AG04449 (cell line): ENCODE results near the gene UQCC2.

Experiments
- CTCF ChIA-PET: fragments of 350-600 bp; formaldehyde crosslinking; extraction: SDS; loops from one replicate; lab custom pipeline; 2021; ENCODE audit warnings: antibody characterized with exemption; lab: Yijun Ruan, JAX
- POLR2A ChIA-PET: fragments of 400-600, 350-600 bp; formaldehyde crosslinking; extraction: SDS; loops from one replicate; lab custom pipeline; 2020; ENCODE audit warnings: antibody characterized with exemption, inconsistent platforms; lab: Yijun Ruan, JAX
- DNase-seq: peaks from one replicate; pipeline ENCODE4 v3.0.0-alpha.2; 2010; ENCODE audit warnings: low read depth, low spot score
- H3K4me3 ChIP-seq: 2 replicates; pipeline ENCODE4 v1.5.1; 2011; ENCODE audit warnings: low read depth, mild to moderate bottlenecking, control low read depth, low read length
- TF ChIP-seq, protein P1 (sequence below): IDR thresholded peaks from one replicate; pipeline ENCODE4 v1.5.1; 2011; ENCODE audit warnings: mild to moderate bottlenecking, moderate library complexity, low read length, control low read depth, inconsistent platforms; ENCODE audit not compliant: insufficient read depth; ENCODE audit errors: missing control alignments

Gene UQCC2

DNA sequence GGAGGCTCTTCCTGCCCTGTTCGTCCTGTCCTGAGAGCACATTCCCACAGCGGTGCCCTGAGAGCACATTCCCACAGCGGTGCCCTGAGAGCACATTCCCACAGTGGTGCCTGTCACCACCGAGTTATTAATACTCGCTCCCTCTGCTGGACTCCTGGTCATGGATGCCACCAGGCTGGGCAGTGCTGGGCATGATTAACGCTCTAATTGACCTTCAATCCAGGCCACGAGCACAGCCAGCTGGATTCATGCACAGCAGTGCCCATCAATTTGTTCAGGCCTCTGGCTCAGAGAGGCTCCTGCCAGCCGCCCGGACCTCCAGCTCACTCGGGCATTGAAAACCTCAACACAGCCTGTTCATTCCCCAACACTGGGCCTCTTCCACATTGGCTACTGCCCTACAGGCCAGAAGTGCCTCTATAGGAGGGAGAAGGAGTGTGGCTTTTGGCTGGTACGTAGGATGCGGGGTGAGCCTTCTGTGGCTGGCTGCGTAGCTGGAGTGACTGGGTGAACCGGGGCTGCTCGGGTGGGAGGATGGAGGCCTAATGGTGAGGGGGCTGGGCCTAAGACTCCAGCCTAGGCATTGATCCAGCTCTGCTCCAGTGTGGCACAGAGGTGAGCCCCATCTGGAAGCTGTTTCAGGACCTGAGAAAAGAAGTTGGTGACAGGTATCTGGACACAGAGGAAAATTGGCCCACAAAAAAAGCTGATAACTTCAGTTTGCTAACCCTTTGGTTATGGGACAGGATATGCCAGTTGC is 25.9 kb upstream of the UQCC2 start:
- POLR2A ChIA-PET, result no interaction called here
- DNase-seq, result no peak
- TF ChIP-seq, protein P1, sequence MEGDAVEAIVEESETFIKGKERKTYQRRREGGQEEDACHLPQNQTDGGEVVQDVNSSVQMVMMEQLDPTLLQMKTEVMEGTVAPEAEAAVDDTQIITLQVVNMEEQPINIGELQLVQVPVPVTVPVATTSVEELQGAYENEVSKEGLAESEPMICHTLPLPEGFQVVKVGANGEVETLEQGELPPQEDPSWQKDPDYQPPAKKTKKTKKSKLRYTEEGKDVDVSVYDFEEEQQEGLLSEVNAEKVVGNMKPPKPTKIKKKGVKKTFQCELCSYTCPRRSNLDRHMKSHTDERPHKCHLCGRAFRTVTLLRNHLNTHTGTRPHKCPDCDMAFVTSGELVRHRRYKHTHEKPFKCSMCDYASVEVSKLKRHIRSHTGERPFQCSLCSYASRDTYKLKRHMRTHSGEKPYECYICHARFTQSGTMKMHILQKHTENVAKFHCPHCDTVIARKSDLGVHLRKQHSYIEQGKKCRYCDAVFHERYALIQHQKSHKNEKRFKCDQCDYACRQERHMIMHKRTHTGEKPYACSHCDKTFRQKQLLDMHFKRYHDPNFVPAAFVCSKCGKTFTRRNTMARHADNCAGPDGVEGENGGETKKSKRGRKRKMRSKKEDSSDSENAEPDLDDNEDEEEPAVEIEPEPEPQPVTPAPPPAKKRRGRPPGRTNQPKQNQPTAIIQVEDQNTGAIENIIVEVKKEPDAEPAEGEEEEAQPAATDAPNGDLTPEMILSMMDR, result no peak
- no peak overlapping the region for H3K4me3 ChIP-seq
- CTCF ChIA-PET, result interaction anchor here (0.7 to 21.8 kb wide), 5 partner anchors 9 to 290 kb away, joined by 3 to 584 read pairs (median 4); no protein-coding TSS in a partner anchor

DNA sequence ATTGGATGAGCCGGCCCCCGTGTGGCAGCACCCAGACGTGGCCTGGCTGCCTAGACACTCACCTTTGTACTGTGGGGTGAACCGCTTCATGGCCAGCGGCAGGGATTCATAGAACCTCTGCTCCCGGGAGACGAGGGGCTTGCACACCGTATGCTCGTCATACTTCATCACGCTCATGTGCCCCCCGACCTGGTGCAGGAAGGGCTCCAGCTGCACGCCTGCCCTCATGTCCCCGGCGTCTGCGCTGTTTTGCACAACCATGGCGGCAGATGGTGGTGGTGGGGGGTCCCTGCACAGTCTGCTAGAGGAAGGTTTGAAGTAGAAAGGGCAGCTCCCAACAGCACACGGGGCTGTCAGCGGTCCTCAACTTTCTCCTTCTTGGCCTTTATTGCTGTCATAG is 23.7 kb upstream of the UQCC2 start:
- CTCF ChIA-PET, result interaction anchor here (1.0 to 1.6 kb wide), 4 partner anchors 9 to 33 kb away, joined by 3 to 13 read pairs (median 6); no protein-coding TSS in a partner anchor
- H3K4me3 ChIP-seq, result no peak overlapping the region
- POLR2A ChIA-PET, result interaction anchor here (0.6 kb wide), 1 partner anchor 10 kb away, joined by 3 read pairs; no protein-coding TSS in a partner anchor
- TF ChIP-seq, protein P1, result no peak
- DNase-seq, result no peak

DNA sequence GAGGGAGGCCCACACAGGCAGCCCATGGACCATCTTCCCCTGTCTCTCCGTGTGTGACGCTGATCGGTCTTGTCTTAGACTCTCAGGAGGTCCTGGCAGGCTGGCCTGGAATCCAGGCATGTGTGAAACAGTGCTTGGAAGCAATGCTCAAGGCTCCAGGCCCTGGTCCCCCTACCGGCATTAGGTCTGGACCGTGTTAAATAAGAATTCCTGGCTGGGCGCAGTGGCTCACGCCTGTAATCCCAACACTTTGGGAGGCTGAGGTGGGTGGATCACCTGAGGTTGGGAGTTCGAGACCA is 22.2 kb upstream of the UQCC2 start:
- no peak for DNase-seq
- CTCF ChIA-PET, result interaction anchor here (1.6 to 12.0 kb wide), 2 partner anchors 10 kb away, joined by 13 to 104 read pairs; no protein-coding TSS in a partner anchor
- H3K4me3 ChIP-seq, result no peak overlapping the region
- TF ChIP-seq, protein P1, result no peak
- POLR2A ChIA-PET, result no interaction called here

DNA sequence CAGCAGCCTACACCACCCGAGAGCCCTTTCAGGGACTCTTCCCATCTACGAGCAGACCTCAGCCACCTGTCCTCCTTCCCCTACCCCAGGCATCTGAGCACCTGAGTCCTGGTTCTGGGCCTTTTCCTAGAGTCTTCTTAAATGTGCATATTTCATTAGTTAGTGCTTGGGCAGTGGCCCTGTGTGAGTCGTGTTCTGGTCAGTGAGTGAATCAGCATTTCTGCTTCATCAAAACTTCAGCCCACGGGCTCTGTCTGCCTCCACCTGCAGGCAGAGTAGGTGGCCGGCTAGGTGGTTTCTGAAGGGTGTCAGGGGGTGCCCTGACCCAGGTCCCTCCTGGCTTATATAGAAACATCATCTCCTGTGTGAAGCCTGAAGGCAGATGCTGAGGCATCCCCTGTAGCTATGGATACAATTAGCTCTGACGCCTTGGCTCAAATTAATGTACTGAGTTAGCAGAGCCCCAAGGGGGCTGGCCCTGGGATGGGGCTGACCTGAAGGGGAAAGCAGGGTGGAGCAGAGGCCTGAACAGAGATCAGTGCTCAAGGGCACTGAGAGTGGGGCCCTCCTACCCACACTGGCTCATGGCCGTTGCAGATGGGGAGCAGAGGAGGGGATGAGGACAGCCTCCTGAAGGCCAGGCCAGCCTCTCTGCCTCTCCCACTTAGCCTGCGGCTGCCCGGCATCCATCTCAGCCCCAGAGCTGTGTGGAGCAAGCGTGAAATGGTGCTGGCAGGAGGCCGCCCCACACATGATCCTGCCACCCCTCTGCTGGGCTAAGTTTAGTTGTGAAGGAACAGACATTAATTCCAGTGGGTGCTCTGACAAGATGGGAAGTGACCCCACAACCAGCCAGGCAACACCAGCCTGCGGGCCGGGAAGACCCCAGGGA is 21.6 kb upstream of the UQCC2 start:
- ChIA-PET POLR2A (no interaction called here), CTCF (interaction anchor here (1.1 to 12.0 kb wide), 3 partner anchors 10 to 430 kb away, joined by 3 to 104 read pairs (median 3); no protein-coding TSS in a partner anchor)
- DNase-seq, result no peak
- H3K4me3 ChIP-seq, result no peak overlapping the region
- TF ChIP-seq, protein P1, result no peak

DNA sequence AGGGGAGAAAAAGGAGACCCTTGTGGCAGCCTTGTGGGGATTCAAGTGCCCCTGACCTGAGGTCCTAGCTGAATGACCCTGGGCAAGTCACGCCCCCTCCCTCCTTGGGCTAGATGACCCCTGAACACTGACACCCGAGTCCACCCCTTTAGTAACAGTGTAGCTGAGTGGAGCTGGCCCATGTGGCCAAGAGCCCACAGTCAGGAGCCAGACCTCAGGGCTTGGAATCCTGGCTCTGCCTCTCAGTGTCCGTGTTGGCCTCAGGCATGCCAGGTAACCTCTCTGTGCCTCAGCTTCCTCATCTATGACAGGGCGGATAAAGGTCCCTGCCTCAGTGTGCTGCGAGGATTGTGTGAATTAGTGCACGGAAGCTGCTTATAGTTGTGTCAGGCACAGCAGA is 20.9 kb upstream of the UQCC2 start:
- TF ChIP-seq, protein P1, result no peak
- ChIA-PET CTCF (interaction anchor here (1.1 to 12.0 kb wide), 4 partner anchors 10 to 431 kb away, joined by 3 to 104 read pairs (median 4); no protein-coding TSS in a partner anchor), POLR2A (no interaction called here)
- H3K4me3 ChIP-seq, result no peak overlapping the region
- no peak for DNase-seq
